Measurements from ENCODE around the gene IKBKG. TPM values are rescaled to one million over a fixed set of nuclear protein-coding genes. Genes with fewer than 3 reads are reported as not detected.

The IKBKG gene
- total RNA-seq, 3 donors from 2014 or later (not counting 1 experiment from before 2014, with no cell fraction given), result 64.8 to 84.6 (median 84.1) TPM

GRCh38 chrX:154505734-154506133 is 41.7 kb upstream of the IKBKG start:
- Histone ChIP-seq H3K4me1 (ENCODE audit: control insufficient read depth, insufficient read depth, low read length) (no peaks in the 10 kb centered on the region), H3K27me3 (ENCODE audit: control insufficient read depth, insufficient read depth, low read length) (no peaks in the 10 kb centered on the region), H3K36me3 (ENCODE audit: control insufficient read depth, insufficient read depth, low read length) (peaks cover 3% of the 10 kb centered on the region), H3K9me3 (ENCODE audit: control insufficient read depth, insufficient read depth, low read length) (no peaks in the 10 kb centered on the region), H3K4me3 (ENCODE audit: low read length) (no peak overlapping the region), H3K27ac (ENCODE audit: low read length) (no peak overlapping the region)
- Mint-ChIP-seq H3K4me1 (peaks cover 0 to 1% of the 10 kb centered on the region in 2 donors), H3K4me3 (no peak overlapping the region), H3K27ac (no peak overlapping the region), H3K36me3 (no peaks in the 10 kb centered on the region), H3K9me3 (no peaks in the 10 kb centered on the region), H3K27me3 (ENCODE audit: low read depth in 2 of 2) (no peaks in the 10 kb centered on the region)
- WGBS (ENCODE audit: insufficient coverage), result 98% methylated on average over 8 of the region's 12 CpGs
- DNase-seq (no peak), ATAC-seq (no peak)
- no peak for TF ChIP-seq CTCF (IDR thresholded peaks at IDR 0.05)
- intact Hi-C loops (cut with micrococcal nuclease), result no loop called here

- H3K27me3 ChIP-seq (ENCODE audit: control insufficient read depth, insufficient read depth, low read length), result no peaks in the 10 kb centered on the region
- H3K9me3 ChIP-seq (ENCODE audit: control insufficient read depth, insufficient read depth, low read length), result no peaks in the 10 kb centered on the region
- Mint-ChIP-seq H3K27ac (no peak overlapping the region), H3K9me3 (no peaks in the 10 kb centered on the region), H3K4me1 (peaks cover 0 to 6% of the 10 kb centered on the region in 2 donors), H3K4me3 (no peak overlapping the region), H3K36me3 (no peaks in the 10 kb centered on the region), H3K27me3 (ENCODE audit: low read depth in 2 of 2) (no peaks in the 10 kb centered on the region)
- DNase-seq (no peak), ATAC-seq (no peak)
- H3K27ac ChIP-seq (ENCODE audit: low read length), result no peak overlapping the region
- WGBS (ENCODE audit: insufficient coverage), result 98% methylated on average over 28 of the region's 37 CpGs
- intact Hi-C loops (cut with micrococcal nuclease), result no loop called here
- no peak for TF ChIP-seq CTCF (IDR thresholded peaks at IDR 0.05)
- H3K36me3 ChIP-seq (ENCODE audit: control insufficient read depth, insufficient read depth, low read length), result peaks cover 3% of the 10 kb centered on the region
- no peak overlapping the region for H3K4me3 ChIP-seq (ENCODE audit: low read length)
- H3K4me1 ChIP-seq (ENCODE audit: control insufficient read depth, insufficient read depth, low read length), result peaks cover 7% of the 10 kb centered on the region
Observed at GRCh38 chrX:154506483-154507332, 40.7 kb upstream of the IKBKG start.

- TF ChIP-seq CTCF (IDR thresholded peaks at IDR 0.05), result no peak
- intact Hi-C loops (cut with micrococcal nuclease), result no loop called here
Observed at GRCh38 chrX:154507673-154508383, 39.6 kb upstream of the IKBKG start.

More at GRCh38 chrX:154507673-154508383, 39.6 kb upstream of the IKBKG start:
- H3K4me3 ChIP-seq (ENCODE audit: low read length), result no peak overlapping the region
- peaks cover 3% of the 10 kb centered on the region for H3K36me3 ChIP-seq (ENCODE audit: control insufficient read depth, insufficient read depth, low read length)
- DNase-seq (no peak), ATAC-seq (no peak)
- H3K9me3 ChIP-seq (ENCODE audit: control insufficient read depth, insufficient read depth, low read length), result no peaks in the 10 kb centered on the region
- Mint-ChIP-seq H3K27me3 (ENCODE audit: low read depth in 2 of 2) (no peaks in the 10 kb centered on the region), H3K9me3 (no peaks in the 10 kb centered on the region), H3K4me1 (peaks cover 0 to 6% of the 10 kb centered on the region in 2 donors), H3K4me3 (no peak overlapping the region), H3K27ac (no peak overlapping the region), H3K36me3 (no peaks in the 10 kb centered on the region)
- no peak overlapping the region for H3K27ac ChIP-seq (ENCODE audit: low read length)
- H3K4me1 ChIP-seq (ENCODE audit: control insufficient read depth, insufficient read depth, low read length), result peaks cover 10% of the 10 kb centered on the region
- no peaks in the 10 kb centered on the region for H3K27me3 ChIP-seq (ENCODE audit: control insufficient read depth, insufficient read depth, low read length)
- WGBS (ENCODE audit: insufficient coverage), result 98% methylated on average over 18 of the region's 24 CpGs

All from natural killer cell (primary cell).